Islet of Langerhans (tissue), 1 donor: ENCODE measurements around the gene ITM2C.

Experiments
- FAIRE-seq: peaks from one replicate; lab custom pipeline; 2011; peaks lifted over from hg19 to GRCh38; lab: Jason Lieb, UNC

ITM2C gene

DNA sequence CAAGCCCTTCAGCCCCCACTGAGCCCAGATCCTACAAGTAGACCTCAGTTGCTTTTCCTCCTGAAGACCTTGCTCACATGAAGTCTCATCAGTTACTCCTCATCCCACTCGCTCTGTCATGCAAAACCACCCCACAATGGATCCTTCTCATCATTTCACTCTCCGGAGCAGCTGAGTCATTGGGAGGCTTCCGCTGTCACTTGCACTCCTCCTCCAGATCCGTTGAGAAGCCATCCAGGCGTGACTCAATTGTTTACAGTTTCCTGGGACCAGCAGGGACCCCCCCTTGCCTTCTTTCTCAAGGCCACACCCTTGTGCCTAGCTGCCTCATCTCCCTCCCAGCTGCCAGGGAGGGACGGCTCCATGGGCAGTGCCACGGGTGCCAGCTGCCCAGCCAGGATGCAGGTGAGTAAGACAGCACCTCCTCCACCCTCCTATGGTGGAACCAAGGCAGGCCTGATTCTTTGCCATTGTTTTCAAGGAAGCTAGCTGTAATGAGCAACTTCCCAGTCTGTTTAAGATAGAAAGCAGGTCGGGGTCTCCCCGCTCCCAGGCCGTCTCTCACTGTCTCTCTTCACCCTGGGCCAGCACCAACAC, 44.0 kb downstream of the ITM2C start:
- FAIRE-seq = no peak

DNA sequence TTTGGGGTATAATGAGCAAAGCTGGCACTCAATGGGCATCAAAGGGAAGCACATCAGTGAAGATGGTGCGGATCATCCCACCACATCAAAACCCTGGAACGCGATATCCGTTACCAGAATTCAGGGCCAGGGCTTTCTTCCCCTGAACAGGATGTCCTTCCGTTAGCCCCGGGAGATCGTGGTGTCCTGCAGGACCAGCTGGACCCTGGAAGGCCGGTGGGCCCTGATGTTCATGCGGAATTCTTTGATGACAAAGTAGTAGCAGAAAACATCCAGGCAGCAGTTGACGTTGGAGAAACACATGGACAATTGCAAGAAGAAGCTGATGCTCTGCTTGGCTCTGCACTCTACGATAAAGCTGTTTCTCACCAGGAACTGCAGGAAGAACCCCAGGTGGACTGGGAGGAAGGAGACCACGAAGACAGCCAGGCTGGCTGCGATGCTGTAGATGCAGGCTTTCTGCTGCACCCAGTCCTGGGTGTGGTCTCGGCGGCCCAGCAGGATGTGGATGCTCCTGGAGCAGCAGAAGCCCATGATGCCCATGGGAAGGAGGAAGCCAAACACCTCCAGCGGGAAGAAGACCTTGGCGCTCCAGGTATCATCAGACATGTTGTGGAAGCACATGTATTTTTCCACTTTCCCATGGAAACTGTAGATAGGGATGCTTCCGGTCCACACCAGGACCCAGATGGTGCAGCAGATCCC, 45.3 kb downstream of the ITM2C start:
- FAIRE-seq = no peak

DNA sequence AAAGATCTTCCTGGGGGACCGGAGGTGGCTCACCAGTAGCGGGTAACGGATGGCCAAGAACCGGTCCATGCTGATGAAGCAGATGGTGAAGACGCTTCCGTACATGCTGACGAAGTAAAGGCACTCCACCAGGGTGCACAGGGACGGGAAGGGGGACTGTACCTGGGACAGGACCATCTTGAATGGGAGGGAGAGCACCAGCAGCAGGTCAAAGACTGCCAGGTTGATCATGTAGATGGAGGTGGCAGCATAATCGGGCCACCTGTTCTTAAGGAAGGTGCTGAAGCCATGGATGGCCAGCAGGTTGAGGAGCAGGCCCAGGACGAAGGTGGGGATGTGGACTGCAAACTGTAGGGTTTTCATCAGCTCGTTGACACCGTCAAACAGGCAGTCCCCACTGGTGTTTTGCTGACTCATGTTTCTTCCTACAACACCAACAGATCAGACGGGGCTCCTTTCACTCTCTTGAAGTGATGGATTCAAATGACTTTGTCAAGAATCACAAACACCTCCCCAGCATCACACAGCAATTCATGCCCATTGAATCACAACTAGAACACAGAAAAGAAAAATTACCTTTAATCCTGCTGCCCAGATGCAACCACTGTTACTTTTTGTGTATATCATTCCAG, 45.9 kb downstream of the ITM2C start:
- FAIRE-seq = no peak

DNA sequence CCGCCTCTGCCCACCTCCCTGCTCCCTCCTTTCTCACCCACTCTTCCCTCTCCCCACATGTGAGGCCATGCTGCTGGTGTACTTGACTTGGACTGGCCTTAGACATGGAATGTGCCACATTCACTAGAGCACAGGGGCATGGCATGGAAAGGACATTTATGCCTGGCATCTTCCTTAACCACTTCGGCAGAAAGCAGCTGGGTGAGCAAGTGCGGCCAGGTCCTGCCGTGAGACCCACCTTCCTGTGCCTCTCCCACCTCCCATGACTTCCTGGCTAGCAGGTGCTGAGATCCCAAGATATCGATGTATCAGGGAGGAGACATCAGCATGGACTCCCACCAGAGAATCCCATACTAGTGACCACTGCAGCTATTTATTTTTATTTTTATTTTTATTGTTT, 47.3 kb downstream of the ITM2C start:
- no peak for FAIRE-seq

DNA sequence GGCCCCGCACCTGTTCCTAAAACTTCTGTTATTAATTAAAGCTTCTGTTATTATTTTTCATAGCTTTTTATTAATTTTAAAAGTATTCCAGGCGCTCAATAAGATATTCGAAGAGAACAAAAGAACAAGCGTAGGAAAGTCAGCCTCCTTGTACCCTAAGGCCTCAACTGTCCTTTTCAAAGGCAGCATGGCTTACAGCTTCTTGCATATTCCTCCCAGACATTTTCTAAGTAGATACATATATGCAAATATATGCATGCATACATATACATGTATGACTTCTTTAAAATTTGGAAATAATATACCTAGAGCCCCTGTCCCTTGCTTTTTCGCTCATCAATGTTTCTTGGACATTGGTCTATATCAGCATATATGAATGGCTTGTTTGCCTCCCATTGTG, 48.0 kb downstream of the ITM2C start:
- FAIRE-seq = no peak

DNA sequence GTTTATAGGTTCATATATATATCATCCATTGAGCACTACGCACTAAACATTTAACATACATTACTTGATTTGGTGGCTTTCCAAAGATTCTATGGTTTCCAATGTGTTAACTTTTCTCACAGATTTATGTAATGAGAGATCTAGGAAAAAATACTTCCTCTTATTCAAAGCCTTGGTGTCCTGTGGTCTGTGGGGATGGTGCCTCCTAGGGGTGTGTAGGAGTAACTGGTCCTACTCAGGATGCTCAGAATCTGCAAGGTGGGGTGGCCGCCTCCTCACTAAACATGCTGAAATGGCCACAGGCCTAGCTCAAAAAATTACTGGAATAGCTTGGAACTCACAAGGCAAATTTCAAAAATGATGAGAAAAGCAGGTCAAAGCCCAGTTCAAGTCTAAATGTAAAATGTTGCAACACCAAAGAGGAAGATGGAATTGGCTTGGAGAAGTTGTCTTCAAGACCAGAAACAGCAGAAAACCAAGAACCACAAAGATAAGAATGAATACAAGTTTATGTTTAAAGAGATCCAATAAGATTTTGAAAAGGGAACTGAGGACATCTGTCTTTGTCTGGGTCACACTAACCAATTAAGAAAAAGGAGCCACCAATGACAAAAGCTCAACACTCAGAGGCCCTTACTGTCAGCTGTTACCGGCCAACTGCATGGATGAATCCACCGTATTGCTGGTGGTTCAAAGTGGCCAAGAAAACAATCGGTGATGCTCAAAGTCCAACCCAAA, 48.8 kb downstream of the ITM2C start:
- no peak for FAIRE-seq

DNA sequence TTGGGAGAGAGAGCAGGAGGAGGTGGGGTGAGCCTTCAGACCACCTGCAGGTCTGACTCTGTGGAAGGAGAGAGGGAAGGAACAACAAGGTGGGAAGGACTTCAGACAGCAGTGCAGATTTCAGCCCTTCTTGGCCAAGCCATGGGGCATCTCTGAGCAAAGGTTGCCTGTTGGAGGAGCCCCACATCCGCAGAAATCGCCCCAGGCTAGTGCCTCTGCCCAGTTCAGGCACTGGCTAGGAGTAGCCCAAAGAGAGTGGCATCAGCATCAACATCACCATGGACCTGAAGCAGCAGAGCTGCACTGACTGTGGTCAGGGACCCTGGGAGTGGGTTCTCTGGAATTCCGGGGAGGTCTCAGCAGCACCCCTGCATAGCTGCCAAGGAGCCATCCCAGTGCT, 50.1 kb downstream of the ITM2C start:
- no peak for FAIRE-seq

DNA sequence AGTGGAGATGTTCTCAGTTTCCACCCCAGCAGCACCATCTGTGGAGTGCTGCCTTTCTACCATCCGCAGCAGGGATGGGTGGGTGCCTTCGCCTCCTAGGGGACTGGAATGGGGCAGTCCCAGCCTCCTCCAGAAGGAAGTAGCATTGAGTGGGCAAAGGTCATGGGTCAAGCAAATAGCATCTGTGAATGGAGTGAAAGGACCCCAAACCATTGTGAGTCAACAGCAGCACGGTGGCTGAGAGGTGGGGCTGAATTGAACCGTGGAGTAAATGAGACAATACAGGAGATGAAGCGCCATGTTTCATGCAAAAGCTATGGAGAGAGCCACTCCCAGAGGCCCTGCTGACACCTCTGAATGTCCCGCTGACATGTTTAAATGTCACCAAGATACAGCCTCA, 50.6 kb downstream of the ITM2C start:
- no peak for FAIRE-seq

DNA sequence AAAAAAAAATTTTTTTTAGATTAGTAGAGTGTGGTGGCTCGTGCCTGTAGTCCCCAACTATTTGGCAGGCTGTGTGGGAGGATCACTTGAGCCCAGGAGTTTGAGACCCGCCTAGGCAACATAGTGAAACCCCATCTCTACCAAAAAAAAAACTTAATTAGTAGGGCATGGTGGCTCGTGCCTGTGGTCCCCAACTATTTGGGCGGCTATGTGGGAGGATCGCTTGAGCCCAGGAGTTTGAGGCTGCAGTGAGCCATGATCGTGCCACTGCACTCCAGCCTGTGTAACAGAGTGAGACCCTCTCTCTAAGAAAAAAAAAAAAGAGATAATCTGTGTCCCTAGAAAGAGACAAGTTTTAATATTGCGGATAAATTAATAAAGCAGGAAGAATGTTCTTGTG, 51.5 kb downstream of the ITM2C start:
- no peak for FAIRE-seq

DNA sequence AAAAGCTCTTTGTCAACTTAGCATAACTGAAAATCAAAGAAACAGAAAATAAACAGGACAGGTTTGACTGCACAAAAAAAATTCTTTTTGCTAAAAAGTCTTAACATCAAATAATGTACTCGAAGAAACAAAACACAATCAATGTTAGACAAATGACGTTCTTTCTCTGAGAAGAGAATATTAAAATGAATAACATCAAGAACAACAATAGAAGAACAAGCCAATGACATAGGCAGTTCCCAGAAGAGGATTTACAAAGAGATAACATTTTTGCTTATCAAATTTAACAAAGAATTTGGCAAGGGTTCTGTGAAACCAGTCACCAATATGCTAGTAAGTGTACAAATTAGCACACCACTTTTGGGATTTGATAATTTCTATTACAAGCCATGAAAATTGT, 54.5 kb downstream of the ITM2C start:
- no peak for FAIRE-seq

DNA sequence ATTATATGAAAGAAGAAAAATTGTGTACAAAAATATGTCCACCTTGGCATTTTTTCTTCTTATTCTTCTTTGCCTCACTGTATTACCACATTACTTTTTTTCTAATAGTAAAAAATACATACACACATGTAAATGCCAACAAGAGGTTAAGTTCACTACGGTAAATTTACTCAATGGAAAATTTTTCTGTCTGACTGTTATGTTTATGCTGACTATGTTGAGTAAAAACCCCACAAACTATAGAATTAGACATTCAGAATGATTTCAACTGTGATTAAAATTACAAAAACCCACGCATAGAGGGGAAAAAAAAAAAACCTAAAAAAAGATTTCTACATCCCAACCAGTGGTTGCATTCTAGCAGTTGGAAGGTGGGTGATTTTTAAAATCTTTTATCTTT, 54.9 kb downstream of the ITM2C start:
- FAIRE-seq = no peak

DNA sequence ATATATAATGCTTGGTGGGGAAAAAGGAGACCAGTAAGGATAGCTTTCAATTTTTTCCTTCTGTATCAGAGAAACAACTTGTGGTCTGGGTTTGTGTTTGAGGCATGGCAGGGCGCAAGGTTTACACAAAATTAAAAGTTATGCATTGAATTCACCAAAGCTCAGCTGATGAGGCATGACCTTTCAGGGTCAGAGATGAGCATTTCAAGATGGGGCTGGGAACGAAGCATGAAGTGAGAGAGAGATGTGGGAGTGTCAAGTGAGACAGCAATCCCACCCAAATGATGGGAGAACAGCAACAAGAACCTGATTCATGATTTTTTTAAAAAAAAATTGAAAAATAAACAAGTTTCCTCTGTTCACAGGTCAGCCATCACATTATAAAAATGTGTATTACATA, 55.4 kb downstream of the ITM2C start:
- no peak for FAIRE-seq

DNA sequence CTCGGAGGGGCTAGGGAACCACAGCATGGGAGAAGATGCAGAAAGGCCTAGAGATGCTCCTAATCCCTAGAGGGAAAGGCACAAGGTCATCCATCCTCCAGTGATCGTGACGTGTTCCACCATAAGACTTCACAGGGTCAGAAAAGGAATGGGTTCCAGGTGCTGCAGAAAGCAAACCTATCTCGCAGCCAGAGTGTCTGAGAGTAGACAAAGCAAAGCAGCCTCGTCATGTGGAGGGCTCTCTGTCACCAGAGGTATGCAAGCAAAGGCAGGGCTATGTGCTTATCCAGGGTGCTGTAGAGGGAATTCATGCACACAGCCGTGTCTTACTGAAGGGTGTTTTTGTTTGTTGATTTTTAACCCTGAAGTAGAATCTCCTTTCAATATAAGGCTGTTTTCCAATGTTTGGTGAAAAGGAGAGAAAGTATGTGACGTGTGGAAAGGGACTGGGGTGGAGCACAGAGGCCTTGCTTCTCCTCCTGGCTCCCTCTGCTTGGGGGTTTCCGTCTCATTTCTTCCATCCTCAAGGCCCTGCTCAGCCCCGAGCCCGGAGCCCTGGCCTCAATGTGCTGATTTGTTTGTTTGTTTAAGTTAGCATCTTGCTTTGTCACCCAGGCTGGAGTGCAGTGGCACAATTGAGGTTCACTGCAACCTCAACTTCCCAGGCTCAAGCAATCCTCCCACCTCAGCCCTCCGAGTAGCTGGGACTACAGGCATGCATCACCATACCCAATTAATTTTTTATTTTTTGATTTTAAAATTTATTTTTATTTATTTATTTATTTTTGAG, 57.3 kb downstream of the ITM2C start:
- no peak for FAIRE-seq

DNA sequence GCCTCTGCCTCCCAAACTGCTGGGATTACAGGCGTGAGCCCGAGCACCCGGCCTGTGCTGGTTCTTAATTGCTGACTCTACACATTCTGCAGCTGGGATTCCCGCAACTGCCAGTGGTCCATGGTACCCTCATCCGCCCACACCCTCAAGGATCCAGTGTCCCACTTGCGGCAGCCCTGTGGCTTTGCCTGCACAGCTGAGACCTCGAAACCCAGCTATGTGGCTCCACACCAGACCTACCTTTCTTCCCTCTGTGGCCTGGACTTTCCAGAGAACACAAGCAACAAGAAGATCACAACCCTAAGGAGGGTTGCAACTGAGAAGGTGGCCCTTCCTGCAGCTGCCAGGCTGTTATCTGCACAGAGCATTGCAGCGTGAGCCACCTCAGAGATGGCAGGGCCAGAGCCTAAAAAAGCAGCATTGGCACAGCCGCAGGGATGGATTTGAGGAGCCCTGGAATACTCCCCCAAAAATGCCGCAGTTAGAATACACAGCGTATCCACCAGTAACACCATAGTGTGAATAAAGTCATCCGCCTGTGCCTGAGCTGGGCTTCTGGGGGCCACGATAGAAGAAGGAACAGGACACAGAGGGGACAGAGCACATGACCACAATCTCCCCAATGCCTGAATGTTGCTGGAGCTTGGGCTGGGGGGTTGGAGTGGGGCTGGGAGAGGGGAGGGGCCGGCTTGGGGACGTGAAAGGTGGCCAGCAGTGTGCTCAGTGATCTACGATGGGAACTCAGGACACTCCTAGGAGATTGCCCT, 58.4 kb downstream of the ITM2C start:
- FAIRE-seq = no peak

DNA sequence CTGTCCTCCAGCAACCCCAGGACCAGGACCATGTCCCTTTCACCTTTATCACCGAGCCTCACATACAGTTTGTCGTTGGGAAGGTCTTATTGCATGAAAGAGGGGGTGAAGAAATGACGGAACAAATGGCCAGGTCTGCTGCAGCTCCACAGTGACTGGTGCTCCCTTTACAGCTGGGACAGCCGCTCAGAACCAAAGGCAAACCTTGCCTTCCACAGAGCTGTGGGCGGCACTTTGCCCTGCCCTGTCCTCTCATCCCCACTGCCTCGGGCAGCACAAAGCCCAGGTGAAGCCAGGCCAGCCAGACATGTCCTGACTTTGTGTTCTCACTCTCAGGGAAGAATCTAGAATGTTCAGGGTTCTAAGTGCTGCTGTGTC, 59.3 kb downstream of the ITM2C start:
- no peak for FAIRE-seq

DNA sequence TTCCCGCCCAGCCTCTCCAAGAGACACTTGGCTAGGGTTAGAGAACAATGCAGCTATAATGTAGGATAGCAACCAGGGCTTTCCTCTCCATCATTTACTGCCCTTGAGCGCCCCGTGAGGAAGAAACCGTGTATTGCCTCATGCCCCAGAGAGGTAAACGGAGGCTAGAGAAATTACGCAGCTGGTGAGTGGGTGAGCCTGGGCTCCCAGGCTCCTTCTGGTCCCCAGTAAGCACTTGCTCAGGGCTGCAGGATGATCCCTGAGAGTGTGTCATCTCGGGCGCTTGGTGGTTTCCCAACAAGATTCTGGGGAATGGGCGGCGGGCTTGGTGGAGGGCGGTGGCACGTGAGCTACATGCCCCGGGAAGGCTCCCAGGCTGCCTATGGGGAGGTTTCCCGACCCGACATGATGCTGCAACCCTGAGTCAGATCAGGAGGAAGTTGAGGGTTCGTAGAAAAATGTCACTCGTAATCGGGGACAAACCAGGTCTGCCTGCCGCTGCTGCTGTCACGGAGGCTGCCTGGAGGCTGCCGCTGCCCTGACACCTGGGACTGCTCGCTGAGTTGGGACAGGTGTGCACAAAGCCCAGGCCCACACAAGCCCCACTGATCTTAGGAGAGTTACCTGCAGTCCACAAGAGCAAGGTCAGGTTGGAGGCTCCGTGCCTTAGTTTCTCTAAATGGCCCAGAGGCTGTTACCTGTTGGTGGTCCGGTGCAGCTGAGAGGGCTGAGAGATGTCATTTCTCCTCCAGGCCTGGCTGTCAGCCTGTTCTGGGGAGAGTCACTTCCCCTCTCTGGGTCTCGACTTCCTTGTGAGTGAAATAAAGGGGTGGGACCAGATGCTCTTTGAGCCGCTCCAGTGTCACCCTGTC, 60.0 kb downstream of the ITM2C start, which contains the start of gene GPR55:
Gene GPR55 (minus strand): TSS at position 773 of the 872 bp plus-strand sequence. CDS start 14,280 bp downstream, outside the sequence.
- FAIRE-seq = no peak

DNA sequence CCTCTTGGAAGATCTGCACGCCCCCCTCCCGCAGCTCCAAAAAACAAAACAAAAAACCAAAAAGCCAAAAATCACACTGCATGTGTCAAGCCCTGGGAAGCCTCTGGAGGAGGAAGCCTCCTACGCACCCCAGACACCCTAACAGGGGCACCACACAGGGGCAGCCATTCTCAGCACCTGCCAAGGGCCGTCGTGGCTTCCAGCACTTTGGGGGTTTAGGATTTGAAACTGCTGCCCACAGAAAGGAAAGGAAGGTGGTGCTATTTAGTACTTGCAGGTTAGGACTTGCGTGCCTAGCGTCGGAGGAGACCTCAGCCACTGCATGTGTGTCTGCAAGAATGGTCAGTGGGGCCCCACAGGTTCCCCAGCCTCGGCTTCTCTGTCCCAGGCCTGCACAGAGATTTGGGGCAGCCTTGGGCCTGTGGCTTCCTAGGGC, 60.7 kb downstream of the ITM2C start:
- no peak for FAIRE-seq

DNA sequence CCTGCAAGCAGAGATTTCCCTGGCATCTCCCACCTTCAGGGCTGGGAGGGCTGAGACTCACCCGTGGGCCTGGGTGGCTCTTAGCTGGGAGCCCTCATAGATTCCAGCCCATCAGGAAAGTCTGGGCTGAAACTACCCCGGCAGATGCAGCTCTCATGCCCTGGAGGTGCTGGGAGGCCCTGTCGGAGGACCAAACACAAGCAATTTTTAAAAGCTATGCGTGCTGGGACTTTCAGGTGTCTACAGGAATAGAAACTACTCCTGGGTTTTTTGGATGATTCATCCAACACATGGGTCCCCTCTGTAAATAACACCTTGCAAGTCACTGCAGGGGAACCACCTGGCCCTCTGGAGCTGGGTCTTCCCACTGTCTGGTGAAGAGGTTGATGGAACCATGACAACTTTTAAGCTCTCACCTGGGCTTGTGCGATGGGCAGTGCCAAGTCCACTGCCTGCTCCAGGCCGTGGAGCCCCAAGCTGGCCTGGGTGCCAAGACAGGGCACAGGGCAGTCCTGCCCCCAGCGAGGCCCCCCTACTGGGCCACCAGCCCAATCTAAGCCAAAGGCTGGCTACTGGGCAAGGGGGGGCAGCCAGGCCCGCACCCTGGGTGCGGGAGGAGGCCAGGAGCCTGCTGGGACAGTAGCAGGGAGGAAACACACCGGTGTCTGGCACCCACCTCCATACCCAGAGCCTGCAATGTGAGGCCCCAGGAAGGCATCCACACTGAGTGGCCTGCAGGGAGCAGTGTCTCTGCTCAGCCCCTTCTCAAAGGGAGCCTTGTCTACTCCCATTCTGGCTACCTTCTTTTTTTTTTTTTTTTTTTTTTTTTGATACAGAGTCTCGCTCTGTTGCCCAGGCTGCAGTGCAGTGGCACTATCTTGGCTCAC, 61.4 kb downstream of the ITM2C start:
- FAIRE-seq = no peak

DNA sequence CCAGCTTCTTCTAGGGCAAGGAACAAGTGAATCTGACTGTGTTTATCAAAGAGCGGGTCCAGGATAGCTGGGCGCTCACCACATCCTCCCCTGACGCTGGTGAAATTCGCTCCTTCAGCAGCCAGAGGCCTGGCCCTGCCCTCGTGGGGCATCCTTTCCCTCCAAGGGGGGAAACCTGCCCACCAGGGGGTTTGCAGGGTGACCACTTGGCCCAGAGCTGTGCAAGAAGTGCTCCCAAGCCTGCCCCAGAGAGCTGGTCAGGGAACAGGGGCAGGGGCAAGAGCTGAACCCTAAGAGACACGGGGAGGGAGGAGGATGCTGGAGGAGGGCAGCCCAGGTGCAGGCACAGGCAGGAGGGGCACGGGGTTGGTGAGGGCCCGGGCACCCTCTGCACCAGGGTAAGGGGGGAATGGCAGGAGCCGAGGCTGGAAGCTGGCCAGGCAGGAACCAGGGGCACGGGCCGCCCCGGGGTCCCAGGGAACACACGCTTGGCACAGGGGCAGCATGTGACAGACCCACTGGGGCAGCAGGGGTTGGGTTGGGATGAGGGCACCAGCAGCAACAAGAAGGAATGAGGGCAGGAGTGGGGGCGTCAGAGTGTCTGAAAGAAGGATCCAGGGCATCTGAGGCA, 63.1 kb downstream of the ITM2C start:
- no peak for FAIRE-seq
